DMS53 (cell line): ENCODE measurements around the gene TMEM82.

Experiments used
- DNase-seq: peaks from one replicate; lab custom pipeline; 2025; lab: John Stamatoyannopoulos, UW

TMEM82 gene

DNA sequence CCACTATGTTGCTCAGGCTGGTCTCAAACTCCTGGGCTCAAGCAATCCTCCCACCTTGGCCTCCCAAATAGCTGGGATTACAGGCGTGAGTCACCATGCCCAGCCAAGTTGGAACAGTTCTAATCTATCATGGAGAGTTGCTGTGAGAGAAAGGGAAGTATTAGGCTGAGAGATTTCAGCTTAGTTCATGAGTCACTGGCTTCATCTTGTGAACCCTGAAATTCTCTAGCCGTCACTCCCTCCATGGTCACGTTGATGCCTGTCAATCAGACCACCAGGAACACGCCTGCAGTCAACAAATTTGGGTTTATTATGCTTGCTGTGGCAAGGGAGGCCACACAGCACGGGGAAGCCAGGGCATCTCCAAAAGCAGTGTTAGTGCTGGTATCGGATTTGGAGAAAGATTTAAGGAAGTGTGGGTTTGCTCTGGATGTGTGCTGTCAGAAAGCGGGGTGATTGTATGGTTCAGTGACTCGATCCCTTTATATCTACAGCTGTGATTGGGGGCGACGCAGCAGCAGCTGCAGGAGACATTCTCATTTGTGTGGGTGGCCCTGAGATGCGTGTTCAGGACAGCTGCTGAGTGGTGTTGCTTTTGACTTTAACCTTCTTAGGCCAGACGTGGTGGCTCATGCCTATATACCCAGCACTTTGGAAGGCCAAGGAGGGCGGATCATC lies 46.5 kb downstream of the TMEM82 start:
- DNase-seq: no peak

DNA sequence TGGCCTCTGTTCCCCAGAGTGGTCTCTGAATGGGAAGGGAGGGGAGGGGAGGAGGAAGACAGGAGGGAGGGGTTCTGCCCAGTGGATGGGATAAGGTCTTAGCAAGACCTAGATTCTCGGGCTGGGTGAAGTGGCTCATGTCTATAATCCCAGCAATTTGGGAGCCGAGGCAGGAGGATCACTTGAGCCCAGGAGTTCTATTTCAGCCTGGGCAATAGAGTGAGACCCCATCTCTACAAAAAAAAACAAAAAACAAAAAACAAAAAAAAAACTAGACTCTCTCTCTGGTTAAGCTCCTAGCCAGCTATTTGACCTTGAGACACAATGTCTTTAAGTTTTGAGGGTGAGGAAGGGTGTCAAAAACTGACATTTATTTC lies 53.8 kb downstream of the TMEM82 start:
- no peak for DNase-seq
